DND-41 (cell line): ENCODE data around the gene USP44.

ENCODE experiments used
- ATAC-seq: fragments of 200-7000 bp; cut with Tn5 transposase; 3 replicates; pipeline ENCODE4 v1.9.1; 2021; ENCODE audit warnings: low read depth; ENCODE audit not compliant: insufficient read depth
- DNase-seq: peaks from one replicate; pipeline ENCODE4 v3.0.0-alpha.2; 2020
- H2AFZ ChIP-seq: 2 replicates; pipeline ENCODE4 v1.6.0; 2012; ENCODE audit warnings: low read depth, low read length
- H3K27ac ChIP-seq: 2 replicates; pipeline ENCODE4 v1.5.1; 2012; ENCODE audit warnings: low read length, inconsistent platforms
- H3K27me3 ChIP-seq: fragments of 200-600 bp; sonication (generic); 2 replicates; pipeline ENCODE4 v1.6.0; 2012; ENCODE audit warnings: low read length, mild to moderate bottlenecking, inconsistent platforms; ENCODE audit not compliant: insufficient read depth, poor library complexity
- H3K36me3 ChIP-seq: 2 replicates; pipeline ENCODE4 v1.5.1; 2012; ENCODE audit warnings: low read length, inconsistent platforms; ENCODE audit not compliant: insufficient read depth
- H3K4me1 ChIP-seq: 2 replicates; pipeline ENCODE4 v1.5.1; 2012; ENCODE audit warnings: mild to moderate bottlenecking, low read length; ENCODE audit not compliant: insufficient read depth
- H3K4me2 ChIP-seq: 2 replicates; pipeline ENCODE4 v1.6.0; 2012; ENCODE audit warnings: mild to moderate bottlenecking, moderate library complexity, low read length, inconsistent platforms; ENCODE audit not compliant: insufficient read depth
- H3K4me3 ChIP-seq, 2 experiments: fragments of 200-600 bp in 1 of 2; shearing (Covaris generic) in 1 of 2; 2 replicates each; pipeline ENCODE4 v1.5.1; 2012 to 2016; ENCODE audit warnings: inconsistent platforms in 2 of 2, low read length in 2 of 2, mild to moderate bottlenecking in 2 of 2, low read depth in 1 of 2, moderate library complexity in 1 of 2
- H3K79me2 ChIP-seq: 2 replicates; pipeline ENCODE4 v1.6.0; 2012; ENCODE audit warnings: low read length, inconsistent platforms; ENCODE audit not compliant: insufficient read depth
- H3K9ac ChIP-seq: 2 replicates; pipeline ENCODE4 v1.6.0; 2012; ENCODE audit warnings: low read depth, mild to moderate bottlenecking, inconsistent platforms, low read length, moderate library complexity
- H3K9me3 ChIP-seq: 2 replicates; pipeline ENCODE4 v1.5.1; 2012; ENCODE audit warnings: low read length, moderate library complexity, mild to moderate bottlenecking, inconsistent platforms; ENCODE audit not compliant: insufficient read depth, severe bottlenecking
- H4K20me1 ChIP-seq: 2 replicates; pipeline ENCODE4 v1.6.0; 2012; ENCODE audit warnings: low read length; ENCODE audit not compliant: insufficient read depth
- CTCF ChIP-seq: IDR thresholded peaks from 2 replicates; pipeline ENCODE4 v1.5.1; 2012; ENCODE audit warnings: borderline replicate concordance, low read length, moderate library complexity, mild to moderate bottlenecking; ENCODE audit not compliant: poor library complexity, severe bottlenecking; ENCODE audit errors: extremely low read depth
- EZH2 ChIP-seq: IDR thresholded peaks from 3 replicates; pipeline ENCODE4 v1.6.1; 2012; ENCODE audit warnings: borderline replicate concordance, low read depth, mild to moderate bottlenecking, moderate library complexity, low read length, inconsistent platforms; ENCODE audit not compliant: severe bottlenecking

USP44 gene

GRCh38 chr12:95551913-95552516, 739 bp upstream of the USP44 start:
- Histone ChIP-seq H3K4me2 (peak overlapping the region; percentile 75), H2AFZ (peak overlapping the region; percentile 81), H3K79me2 (peaks cover 53% of the 10 kb centered on the region), H3K36me3 (peaks cover 2% of the 10 kb centered on the region), H4K20me1 (no peaks in the 10 kb centered on the region), H3K4me3 (peak overlapping the region; percentile 29 to 60), H3K27ac (peak overlapping the region; percentile 95), H3K9me3 (peaks cover 5% of the 10 kb centered on the region), H3K27me3 (no peaks in the 10 kb centered on the region), H3K4me1 (peaks cover 78% of the 10 kb centered on the region), H3K9ac (peak overlapping the region; percentile 72)
- ATAC-seq, result peak; percentile 53
- no peak for DNase-seq
- TF ChIP-seq EZH2, result no peak
- no peak for TF ChIP-seq CTCF

GRCh38 chr12:95549392-95550084, 1.7 kb downstream of the USP44 start:
- Histone ChIP-seq H3K36me3 (peaks cover 2% of the 10 kb centered on the region), H3K9me3 (peaks cover 5% of the 10 kb centered on the region), H3K9ac (peak overlapping the region; percentile 92), H3K27ac (peak overlapping the region; percentile 76), H3K4me1 (peaks cover 84% of the 10 kb centered on the region), H3K79me2 (peaks cover 78% of the 10 kb centered on the region), H3K4me2 (peak overlapping the region; percentile 75), H4K20me1 (no peaks in the 10 kb centered on the region), H2AFZ (peak overlapping the region; percentile 91), H3K27me3 (no peaks in the 10 kb centered on the region), H3K4me3 (peak overlapping the region in 1 of 2 experiments; percentile 60; a peak in 3 of 4 replicates)
- TF ChIP-seq EZH2, result no peak
- TF ChIP-seq CTCF, result no peak
- no peak for DNase-seq
- no peak for ATAC-seq

GRCh38 chr12:95548539-95549391, 2.5 kb downstream of the USP44 start:
- peak overlapping the region; percentile 75 for H3K4me2 ChIP-seq
- H3K9ac ChIP-seq, result peak overlapping the region; percentile 92
- no peaks in the 10 kb centered on the region for H4K20me1 ChIP-seq
- ATAC-seq (peak; percentile 69), DNase-seq (peak; percentile 80)
- H3K36me3 ChIP-seq, result peaks cover 2% of the 10 kb centered on the region
- H3K9me3 ChIP-seq, result peaks cover 5% of the 10 kb centered on the region
- peak overlapping the region; percentile 91 for H2AFZ ChIP-seq
- peaks cover 79% of the 10 kb centered on the region for H3K79me2 ChIP-seq
- H3K27ac ChIP-seq, result peak overlapping the region; percentile 76
- H3K27me3 ChIP-seq, result no peaks in the 10 kb centered on the region
- H3K4me1 ChIP-seq, result peaks cover 77% of the 10 kb centered on the region
- H3K4me3 ChIP-seq, result peak overlapping the region; percentile 29 to 60
- TF ChIP-seq CTCF, result no peak
- TF ChIP-seq EZH2, result no peak
